Astrocyte of the spinal cord (primary cell): ENCODE data around the gene PNMA8A.

Source experiments
- DNase-seq: peaks from one replicate; pipeline ENCODE4 v3.0.0; 2011; ENCODE audit warnings: low read depth, low spot score
- H3K4me3 ChIP-seq: 2 replicates; pipeline ENCODE4 v1.5.1; 2011; ENCODE audit warnings: low read depth, mild to moderate bottlenecking, low read length, moderate library complexity
- in situ Hi-C: cut with HindIII; loops from 2 replicates; pipeline ENCODE4 v1.10.0; 2017; ENCODE audit warnings: low sequenced_read_pairs
- TF ChIP-seq, protein P1 (sequence below): IDR thresholded peaks from 2 replicates; pipeline ENCODE4 v1.5.1; 2012; ENCODE audit warnings: low read depth, mild to moderate bottlenecking, low read length, inconsistent platforms

The PNMA8A gene, protein sequence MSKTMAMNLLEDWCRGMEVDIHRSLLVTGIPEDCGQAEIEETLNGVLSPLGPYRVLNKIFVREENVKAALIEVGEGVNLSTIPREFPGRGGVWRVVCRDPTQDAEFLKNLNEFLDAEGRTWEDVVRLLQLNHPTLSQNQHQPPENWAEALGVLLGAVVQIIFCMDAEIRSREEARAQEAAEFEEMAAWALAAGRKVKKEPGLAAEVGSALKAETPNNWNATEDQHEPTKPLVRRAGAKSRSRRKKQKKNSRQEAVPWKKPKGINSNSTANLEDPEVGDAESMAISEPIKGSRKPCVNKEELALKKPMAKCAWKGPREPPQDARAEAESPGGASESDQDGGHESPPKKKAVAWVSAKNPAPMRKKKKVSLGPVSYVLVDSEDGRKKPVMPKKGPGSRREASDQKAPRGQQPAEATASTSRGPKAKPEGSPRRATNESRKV

GRCh38 chr19:46471116-46471733 lies at the start of gene PNMA8A:
TSS of gene PNMA8A (minus strand) at chr19:46471563. CDS start at chr19:46471035, 528 bp downstream.
- peak; percentile 78 for DNase-seq
- in situ Hi-C loops, result no loop called here
- TF ChIP-seq, protein P1, sequence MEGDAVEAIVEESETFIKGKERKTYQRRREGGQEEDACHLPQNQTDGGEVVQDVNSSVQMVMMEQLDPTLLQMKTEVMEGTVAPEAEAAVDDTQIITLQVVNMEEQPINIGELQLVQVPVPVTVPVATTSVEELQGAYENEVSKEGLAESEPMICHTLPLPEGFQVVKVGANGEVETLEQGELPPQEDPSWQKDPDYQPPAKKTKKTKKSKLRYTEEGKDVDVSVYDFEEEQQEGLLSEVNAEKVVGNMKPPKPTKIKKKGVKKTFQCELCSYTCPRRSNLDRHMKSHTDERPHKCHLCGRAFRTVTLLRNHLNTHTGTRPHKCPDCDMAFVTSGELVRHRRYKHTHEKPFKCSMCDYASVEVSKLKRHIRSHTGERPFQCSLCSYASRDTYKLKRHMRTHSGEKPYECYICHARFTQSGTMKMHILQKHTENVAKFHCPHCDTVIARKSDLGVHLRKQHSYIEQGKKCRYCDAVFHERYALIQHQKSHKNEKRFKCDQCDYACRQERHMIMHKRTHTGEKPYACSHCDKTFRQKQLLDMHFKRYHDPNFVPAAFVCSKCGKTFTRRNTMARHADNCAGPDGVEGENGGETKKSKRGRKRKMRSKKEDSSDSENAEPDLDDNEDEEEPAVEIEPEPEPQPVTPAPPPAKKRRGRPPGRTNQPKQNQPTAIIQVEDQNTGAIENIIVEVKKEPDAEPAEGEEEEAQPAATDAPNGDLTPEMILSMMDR, result peak; percentile 13
- H3K4me3 ChIP-seq, result peak within 1 kb of the TSS; percentile 27

DNA sequence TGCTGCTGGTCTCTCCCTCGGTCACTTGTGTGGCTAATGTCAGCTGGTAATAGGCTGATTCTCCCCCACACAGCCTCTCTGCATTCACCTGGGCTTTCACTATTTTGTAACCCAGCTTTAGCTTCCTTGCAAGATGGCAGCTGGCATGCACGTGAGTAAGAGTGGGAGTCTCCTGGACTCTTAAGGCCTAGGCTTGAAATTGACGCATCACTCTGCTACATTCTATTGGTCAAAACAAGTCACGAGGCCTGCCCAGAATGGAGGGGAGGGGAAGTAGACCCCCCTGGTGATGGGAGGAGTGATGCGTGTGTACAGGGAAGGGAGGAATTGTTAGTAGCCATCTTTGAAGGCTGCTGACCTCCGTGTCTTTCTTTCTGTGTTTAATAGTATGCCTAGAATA lies 49.3 kb upstream of the PNMA8A start:
- in situ Hi-C loops, result no loop called here
- DNase-seq, result no peak
- TF ChIP-seq, protein P1, result no peak
- no peak overlapping the region for H3K4me3 ChIP-seq

- in situ Hi-C loops, result no loop called here
- TF ChIP-seq, protein P1, result no peak
- no peak overlapping the region for H3K4me3 ChIP-seq
- DNase-seq, result no peak
Observed at GRCh38 chr19:46517471-46517870, 46.1 kb upstream of the PNMA8A start.

DNA sequence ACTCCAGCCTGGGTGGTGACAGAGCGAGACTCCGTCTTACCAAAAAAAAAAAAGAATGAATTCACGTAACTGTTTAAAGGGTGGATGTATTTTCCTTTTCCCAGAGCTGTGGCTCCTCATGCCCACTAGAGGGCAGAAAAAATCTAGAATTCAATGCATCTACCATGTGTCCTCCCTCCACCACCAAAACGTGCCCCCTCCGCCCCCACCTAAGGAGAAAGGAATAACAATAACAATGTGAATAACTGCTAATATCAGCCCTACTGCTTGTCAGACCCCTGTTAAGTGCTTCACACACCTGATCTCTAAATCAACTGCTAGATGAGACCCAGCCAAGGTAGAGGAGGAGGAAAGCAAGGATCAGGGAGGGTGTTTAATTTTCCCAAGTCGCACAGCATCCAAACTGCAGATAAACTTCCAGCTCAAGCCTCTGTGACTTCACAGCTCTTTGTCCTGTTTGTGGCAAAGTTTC lies 44.6 kb upstream of the PNMA8A start:
- in situ Hi-C loops, result no loop called here
- DNase-seq, result peak; percentile 31
- no peak overlapping the region for H3K4me3 ChIP-seq
- TF ChIP-seq, protein P1, result peak; percentile 78

- no peak overlapping the region for H3K4me3 ChIP-seq
- TF ChIP-seq, protein P1, result no peak
- DNase-seq, result no peak
- in situ Hi-C loops, result no loop called here
Observed at GRCh38 chr19:46515290-46515609, 43.9 kb upstream of the PNMA8A start.

GRCh38 chr19:46514589-46515289 lies 43.4 kb upstream of the PNMA8A start:
- no peak for DNase-seq
- in situ Hi-C loops, result no loop called here
- no peak overlapping the region for H3K4me3 ChIP-seq
- TF ChIP-seq, protein P1, result no peak
